NCI-H1930 (cell line): ENCODE results near the gene KLHL30.

ENCODE experiments used
- DNase-seq, 2 experiments: peaks; one replicate each; lab custom pipeline; 2025; lab: John Stamatoyannopoulos, UW

The KLHL30 gene

DNA sequence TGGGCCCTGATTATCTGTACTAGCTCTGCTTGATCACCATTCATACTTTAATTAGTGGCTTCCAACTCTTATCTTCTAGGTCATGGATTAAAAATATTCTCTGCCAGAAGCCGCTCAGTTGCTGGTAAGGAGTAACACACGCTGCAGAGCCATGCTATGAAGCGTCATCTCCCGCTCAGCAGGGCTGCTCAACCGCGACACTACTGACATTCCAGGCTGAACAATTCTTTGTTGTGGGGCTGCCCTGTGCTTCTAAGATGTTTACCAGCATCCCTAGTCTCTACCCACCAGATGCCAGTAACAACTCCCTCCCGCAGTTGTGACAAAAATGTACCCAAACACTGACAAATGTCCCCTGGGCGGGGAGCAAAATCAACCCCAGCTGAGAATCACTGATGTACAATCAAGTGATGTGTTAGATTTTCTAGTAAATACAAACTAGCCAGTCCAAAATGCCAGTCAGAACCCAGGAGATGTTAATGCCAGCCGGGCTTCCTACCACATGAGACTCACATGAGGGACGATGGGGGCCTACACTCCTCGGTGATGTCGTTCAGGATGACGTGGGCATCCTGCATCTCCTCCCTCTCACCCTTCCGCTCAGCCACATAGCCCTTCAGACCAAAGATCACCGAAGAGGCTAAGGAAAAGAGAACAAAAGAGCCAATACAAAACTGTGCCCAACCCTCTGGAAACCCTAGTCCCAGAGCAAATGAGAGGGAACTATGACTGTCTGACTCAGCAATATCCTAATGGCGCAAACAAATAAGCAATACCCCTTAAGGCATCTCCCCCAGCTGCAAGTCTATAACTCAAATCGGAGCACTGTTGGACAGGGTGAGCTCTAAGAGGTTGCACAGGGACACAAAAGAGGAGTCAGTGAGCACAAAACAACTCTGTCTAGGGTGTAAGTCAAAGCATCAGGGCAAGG, 49.4 kb downstream of the KLHL30 start:
- no peak for DNase-seq

DNA sequence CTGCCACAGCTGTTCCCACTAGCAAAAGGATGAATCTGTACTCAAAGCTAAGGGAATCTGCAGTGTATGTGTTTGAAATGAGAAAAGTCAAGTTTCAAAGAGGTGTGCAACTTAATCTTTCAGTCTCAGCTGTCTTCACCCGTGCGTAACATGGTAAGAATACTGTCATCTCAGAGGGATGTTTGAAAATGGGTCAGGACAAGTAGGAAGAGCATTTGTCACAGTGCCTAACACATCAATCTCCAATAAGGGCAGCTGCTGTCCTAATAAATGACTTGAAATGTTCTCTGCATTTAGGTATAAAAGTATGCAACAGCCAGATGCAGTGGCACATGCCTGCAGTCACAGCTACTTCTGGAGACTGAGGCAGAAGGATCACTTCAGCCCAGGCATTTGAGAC, 52.0 kb downstream of the KLHL30 start:
- no peak for DNase-seq
